Neural progenitor cell (in vitro differentiated cells): ENCODE results near the gene LDB2.

Experiments used
- CTCF ChIP-seq: fragments of 200-600 bp; sonication (generic); IDR thresholded peaks from 2 replicates; pipeline ENCODE4 v1.5.1; 2017; ENCODE audit warnings: antibody characterized with exemption, mild to moderate bottlenecking
- EZH2 ChIP-seq: fragments of 200-600 bp; sonication (generic); IDR thresholded peaks from 2 replicates; pipeline ENCODE4 v1.6.1; 2017; ENCODE audit warnings: antibody characterized with exemption, mild to moderate bottlenecking, moderate library complexity
- EZH2phosphoT487 ChIP-seq: fragments of 200-600 bp; sonication (generic); IDR thresholded peaks from 2 replicates; pipeline ENCODE4 v1.6.1; 2017; ENCODE audit warnings: antibody characterized with exemption

DNA sequence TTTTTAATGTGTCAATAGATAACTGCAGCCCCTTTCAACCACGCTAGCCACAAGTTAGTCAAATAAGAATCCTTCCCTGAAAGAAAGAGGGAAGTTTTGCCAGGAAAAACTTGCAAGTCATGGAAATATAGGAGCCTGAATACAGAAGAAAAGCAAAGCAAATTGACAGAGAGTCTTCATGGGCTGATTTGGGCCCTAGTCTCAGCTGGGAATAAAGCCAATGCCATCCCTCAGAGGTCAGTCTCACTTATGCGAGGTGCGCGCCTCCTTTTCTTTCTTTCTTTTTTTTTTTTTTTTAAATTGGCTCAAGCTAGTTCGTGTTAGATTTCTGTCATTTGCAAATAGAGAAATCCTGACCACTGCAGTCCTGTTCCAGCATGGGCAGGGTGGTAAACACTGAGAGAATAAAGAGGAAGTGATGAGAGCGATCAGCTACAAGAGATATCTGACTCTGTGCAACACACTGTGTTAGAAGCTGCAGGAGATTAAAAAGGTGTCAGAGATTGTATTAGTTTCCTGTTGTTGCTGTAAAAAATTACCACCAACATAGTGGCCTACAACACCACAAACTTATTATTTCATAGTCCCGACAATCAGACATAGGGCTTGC, 299.7 kb downstream of the LDB2 start:
- TF ChIP-seq CTCF (no peak), EZH2 (no peak), EZH2phosphoT487 (no peak)
